T-helper 2 cell treated with Interferon-gamma antibody and Interleukin-4, amounts not matched to agents 5 μg/mL and 100 μg/mL, for 36 hours (primary cell): ENCODE measurements around the gene SPATC1L.
"Not testable (repeated sequence)": the region's sequence is repeated elsewhere in the genome, so short reads cannot be mapped to it uniquely, and the experiment has no call there.

Source experiments
- DNase-seq: peaks from one replicate; pipeline ENCODE4 v3.0.0; 2021; ENCODE audit warnings: low spot score
- H3K27ac Mint-ChIP-seq: one replicate; pipeline ENCODE4 v1.8.0; 2021; ENCODE audit warnings: mild to moderate bottlenecking, mixed read lengths
- H3K27me3 Mint-ChIP-seq: one replicate; pipeline ENCODE4 v1.8.0; 2021; ENCODE audit warnings: low read depth, mixed read lengths
- H3K36me3 Mint-ChIP-seq: one replicate; pipeline ENCODE4 v1.8.0; 2021; ENCODE audit warnings: low read depth, mixed read lengths
- H3K4me1 Mint-ChIP-seq: one replicate; pipeline ENCODE4 v1.8.0; 2021; ENCODE audit warnings: low read depth, mixed read lengths
- H3K4me3 Mint-ChIP-seq: one replicate; pipeline ENCODE4 v1.8.0; 2022; ENCODE audit warnings: mild to moderate bottlenecking, moderate library complexity, mixed read lengths
- H3K9me3 Mint-ChIP-seq: one replicate; pipeline ENCODE4 v1.8.0; 2021; ENCODE audit warnings: mixed read lengths

SPATC1L gene

GRCh38 chr21:46210378-46211136 lies 26.3 kb upstream of the SPATC1L start:
- H3K27ac Mint-ChIP-seq = no peak overlapping the region
- H3K4me3 Mint-ChIP-seq = no peak overlapping the region
- H3K27me3 Mint-ChIP-seq = no peaks in the 10 kb centered on the region
- DNase-seq = no peak
- no peaks in the 10 kb centered on the region for H3K9me3 Mint-ChIP-seq
- peaks cover 2% of the 10 kb centered on the region for H3K36me3 Mint-ChIP-seq
- H3K4me1 Mint-ChIP-seq = no peaks in the 10 kb centered on the region

DNA sequence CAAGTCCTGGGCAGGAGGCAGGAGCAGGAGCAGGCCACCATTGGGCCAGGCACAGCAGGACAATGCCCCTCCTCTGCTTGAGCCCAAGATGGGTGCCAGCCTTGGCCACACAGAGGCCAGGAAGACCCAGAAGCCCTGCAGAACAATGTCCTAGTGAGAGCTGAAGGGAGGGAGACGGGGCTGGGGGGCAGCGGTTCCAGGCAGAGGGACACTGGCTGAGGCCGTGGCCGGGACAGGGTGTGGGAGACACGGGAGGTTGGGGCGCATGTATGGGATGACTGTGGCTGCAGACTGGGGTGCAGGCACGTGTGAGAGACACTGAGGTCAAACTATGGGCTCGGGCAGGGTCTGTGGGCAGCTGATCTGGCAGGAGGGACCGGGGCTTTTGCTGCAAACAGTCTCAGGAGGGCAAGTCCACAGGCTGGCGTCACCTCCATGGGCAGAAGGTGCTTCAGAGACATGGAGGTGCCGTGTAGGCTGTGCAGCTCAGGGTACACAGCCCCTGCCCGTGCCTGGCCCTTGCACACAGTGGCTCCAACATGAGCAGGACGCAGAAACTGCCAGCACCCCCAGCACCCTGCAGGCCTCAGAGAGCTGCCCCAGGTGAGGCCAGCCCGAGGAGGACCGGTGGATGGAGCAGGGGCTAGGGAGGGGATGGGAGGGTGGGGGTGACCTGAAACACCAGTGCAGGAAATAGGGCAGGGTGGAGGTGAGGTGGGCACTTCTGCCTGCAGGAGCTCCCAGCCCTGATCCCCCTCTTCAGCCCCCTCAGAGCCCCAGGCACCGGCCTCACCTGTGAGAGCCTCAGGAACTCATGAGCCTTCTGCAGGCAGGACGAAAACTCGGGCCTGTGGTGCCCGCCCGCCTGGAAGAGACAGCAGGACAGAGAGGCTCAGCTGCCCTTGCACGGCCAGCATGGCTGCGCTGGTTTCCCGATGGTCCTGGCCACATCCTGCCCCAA lies 24.8 kb upstream of the SPATC1L start:
- H3K4me3 Mint-ChIP-seq = no peak overlapping the region

GRCh38 chr21:46207920-46208591 lies 23.8 kb upstream of the SPATC1L start:
- H3K27ac Mint-ChIP-seq = no peak overlapping the region
- H3K4me1 Mint-ChIP-seq = no peaks in the 10 kb centered on the region
- H3K36me3 Mint-ChIP-seq = peaks cover 10% of the 10 kb centered on the region
- no peak for DNase-seq
- no peak overlapping the region for H3K4me3 Mint-ChIP-seq
- no peaks in the 10 kb centered on the region for H3K9me3 Mint-ChIP-seq
- H3K27me3 Mint-ChIP-seq = no peaks in the 10 kb centered on the region

More for the DNA sequence above, 24.8 kb upstream of the SPATC1L start:
- Mint-ChIP-seq H3K9me3 (no peaks in the 10 kb centered on the region), H3K27me3 (no peaks in the 10 kb centered on the region), H3K36me3 (peaks cover 5% of the 10 kb centered on the region), H3K27ac (no peak overlapping the region), H3K4me1 (no peaks in the 10 kb centered on the region)
- DNase-seq = no peak

- Mint-ChIP-seq H3K9me3 (no peaks in the 10 kb centered on the region), H3K27me3 (no peaks in the 10 kb centered on the region), H3K4me3 (no peak overlapping the region), H3K4me1 (no peaks in the 10 kb centered on the region), H3K27ac (no peak overlapping the region), H3K36me3 (peaks cover 13% of the 10 kb centered on the region)
- no peak for DNase-seq
These were observed 23.0 kb upstream of the SPATC1L start for GRCh38 chr21:46207006-46207919.

DNA sequence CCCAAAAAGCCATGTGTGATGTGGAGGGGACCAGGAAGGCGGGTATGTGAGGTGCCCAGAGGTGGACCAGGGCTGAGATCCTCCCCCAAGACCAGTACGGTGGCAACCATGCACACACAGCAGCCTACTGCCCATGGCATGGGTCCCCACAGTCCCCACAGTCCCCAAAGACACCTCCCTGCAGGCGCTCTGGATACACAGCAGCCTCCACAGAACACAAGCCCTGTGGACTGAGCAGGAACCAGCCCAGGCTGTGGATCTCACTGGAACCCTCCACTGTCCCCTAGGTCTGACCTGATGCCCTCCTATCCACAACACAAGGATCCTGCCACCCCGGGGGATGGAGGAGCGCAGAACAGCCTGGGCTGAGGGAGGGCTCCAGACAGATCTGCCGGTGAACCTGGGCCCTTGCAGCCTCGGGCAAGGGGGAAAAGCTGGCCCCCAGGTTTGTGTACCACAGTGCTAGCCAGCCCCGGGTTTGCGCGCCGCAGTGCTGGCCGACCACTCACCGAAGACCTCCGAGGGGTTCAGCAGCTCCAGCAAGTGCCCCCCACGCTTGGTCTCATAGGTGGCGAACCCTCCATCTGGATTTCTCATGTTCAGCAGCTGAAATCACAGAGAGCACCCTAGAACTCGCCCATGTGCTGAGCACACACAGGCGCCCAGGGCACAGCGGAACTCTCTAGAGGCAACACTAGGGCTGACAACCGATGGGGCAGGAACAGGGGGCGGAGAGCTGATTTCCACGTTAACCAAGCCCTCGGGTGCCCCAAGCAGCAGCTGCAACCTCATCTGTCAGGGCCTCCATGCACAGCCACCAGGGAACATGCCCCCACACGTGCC lies 22.1 kb upstream of the SPATC1L start:
- DNase-seq = no peak

GRCh38 chr21:46205766-46206162 lies 21.5 kb upstream of the SPATC1L start:
- no peak overlapping the region for H3K4me3 Mint-ChIP-seq
- no peak for DNase-seq
- no peak overlapping the region for H3K27ac Mint-ChIP-seq
- H3K9me3 Mint-ChIP-seq = no peaks in the 10 kb centered on the region
- no peaks in the 10 kb centered on the region for H3K27me3 Mint-ChIP-seq
- peaks cover 14% of the 10 kb centered on the region for H3K36me3 Mint-ChIP-seq
- no peaks in the 10 kb centered on the region for H3K4me1 Mint-ChIP-seq

More for the DNA sequence above, 22.1 kb upstream of the SPATC1L start:
- Mint-ChIP-seq H3K4me3 (no peak overlapping the region), H3K9me3 (no peaks in the 10 kb centered on the region), H3K36me3 (peaks cover 13% of the 10 kb centered on the region), H3K27ac (no peak overlapping the region), H3K27me3 (no peaks in the 10 kb centered on the region), H3K4me1 (no peaks in the 10 kb centered on the region)

DNA sequence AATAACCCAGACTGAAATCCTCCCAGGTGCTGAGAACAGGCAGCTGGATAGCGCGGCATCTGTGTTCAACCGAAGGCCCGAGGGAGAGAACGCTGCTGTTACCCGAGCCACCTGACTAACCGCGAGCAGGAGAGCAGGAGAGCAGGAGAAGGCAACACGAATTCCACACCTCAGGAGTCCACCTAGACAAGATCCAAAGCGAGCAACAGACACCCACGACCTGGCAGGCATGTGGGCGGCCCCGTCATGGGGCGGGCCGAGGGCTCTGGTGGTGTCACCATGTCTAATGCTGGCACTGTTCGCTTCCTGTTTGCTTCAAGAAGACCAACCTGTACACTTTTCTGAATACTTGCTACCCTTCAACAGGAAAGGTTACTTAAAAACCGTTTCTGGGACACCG lies 20.9 kb upstream of the SPATC1L start:
- DNase-seq = no peak
- H3K9me3 Mint-ChIP-seq = no peaks in the 10 kb centered on the region
- no peaks in the 10 kb centered on the region for H3K27me3 Mint-ChIP-seq
- no peaks in the 10 kb centered on the region for H3K4me1 Mint-ChIP-seq
- H3K4me3 Mint-ChIP-seq = no peak overlapping the region
- H3K36me3 Mint-ChIP-seq = peaks cover 19% of the 10 kb centered on the region
- H3K27ac Mint-ChIP-seq = no peak overlapping the region

DNA sequence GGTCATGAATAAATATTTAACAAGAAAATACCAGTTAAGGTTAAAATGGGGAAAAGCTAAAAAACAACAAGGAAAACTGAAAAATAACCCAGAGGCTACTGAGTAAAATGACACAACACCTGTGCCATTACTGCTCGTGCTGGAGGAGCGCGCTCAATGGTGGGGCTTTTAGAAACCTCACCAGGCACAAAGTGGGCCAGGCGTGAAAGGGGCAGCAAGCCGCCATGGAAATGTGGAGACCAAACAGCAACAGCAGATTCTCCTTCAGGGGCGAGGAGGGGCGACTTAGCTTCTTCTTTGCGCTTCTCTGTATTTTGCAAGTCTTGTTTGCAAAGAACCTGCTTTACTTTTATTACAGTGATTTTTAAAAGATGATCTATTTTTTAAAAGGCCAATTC lies 18.9 kb upstream of the SPATC1L start:
- H3K27ac Mint-ChIP-seq = no peak overlapping the region
- no peaks in the 10 kb centered on the region for H3K4me1 Mint-ChIP-seq
- no peak overlapping the region for H3K4me3 Mint-ChIP-seq
- DNase-seq = no peak
- peaks cover 35% of the 10 kb centered on the region for H3K36me3 Mint-ChIP-seq
- no peaks in the 10 kb centered on the region for H3K9me3 Mint-ChIP-seq
- no peaks in the 10 kb centered on the region for H3K27me3 Mint-ChIP-seq

- Mint-ChIP-seq H3K9me3 (no peaks in the 10 kb centered on the region), H3K27me3 (no peaks in the 10 kb centered on the region), H3K27ac (no peak overlapping the region), H3K36me3 (peaks cover 35% of the 10 kb centered on the region), H3K4me3 (no peak overlapping the region), H3K4me1 (no peaks in the 10 kb centered on the region)
- DNase-seq = no peak
These were observed 18.4 kb upstream of the SPATC1L start for GRCh38 chr21:46202592-46203202.

GRCh38 chr21:46200877-46201803 lies 16.9 kb upstream of the SPATC1L start:
- DNase-seq, H3K27ac Mint-ChIP-seq, H3K27me3 Mint-ChIP-seq, H3K4me3 Mint-ChIP-seq, H3K9me3 Mint-ChIP-seq, H3K4me1 Mint-ChIP-seq: not testable (repeated sequence)
- peaks cover 42% of the 10 kb centered on the region for H3K36me3 Mint-ChIP-seq

DNA sequence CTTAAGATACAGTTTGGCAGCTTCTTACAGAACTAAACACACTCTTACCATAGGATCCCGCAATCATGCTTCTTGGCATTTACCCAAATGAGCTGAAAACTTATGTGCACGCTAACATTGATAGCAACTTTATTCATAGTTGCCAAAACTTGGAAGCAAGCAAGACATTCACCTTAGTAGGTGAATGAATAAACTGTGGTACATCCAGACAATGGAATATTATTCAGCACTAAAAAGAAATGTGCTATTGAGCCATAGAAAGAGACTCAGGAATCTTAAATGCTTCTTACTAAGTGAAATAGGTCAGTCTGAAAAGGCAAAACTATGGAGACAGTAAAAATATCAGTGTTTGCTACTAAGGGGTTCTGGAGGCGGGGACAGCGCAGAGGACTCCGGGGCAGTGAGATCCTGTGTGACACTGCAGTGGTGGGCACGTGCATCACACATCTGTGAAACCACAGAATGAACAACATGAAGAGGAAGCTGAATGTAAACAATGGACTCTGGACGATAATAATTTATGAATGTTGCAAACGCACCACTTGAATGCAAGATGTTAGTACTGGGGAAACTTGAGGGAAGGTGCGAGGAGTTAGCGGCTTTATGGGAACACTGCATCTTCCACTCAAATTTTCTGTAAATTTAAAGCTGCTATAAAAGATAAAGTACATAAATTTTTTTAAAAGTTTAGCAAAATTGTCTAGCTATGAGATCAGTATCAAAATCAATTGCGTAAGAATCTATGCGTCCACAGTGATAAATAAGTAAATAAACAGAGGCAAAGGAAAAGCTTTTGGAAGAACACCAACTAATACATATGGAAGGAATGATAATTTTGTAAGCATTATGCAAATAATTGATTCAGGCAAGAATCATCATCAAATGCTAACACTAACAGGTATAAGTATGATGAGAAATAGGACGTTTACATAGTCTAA lies 15.4 kb upstream of the SPATC1L start:
- no peaks in the 10 kb centered on the region for H3K27me3 Mint-ChIP-seq
- no peak overlapping the region for H3K27ac Mint-ChIP-seq
- no peak overlapping the region for H3K4me3 Mint-ChIP-seq
- H3K36me3 Mint-ChIP-seq = peaks cover 43% of the 10 kb centered on the region
- no peaks in the 10 kb centered on the region for H3K9me3 Mint-ChIP-seq
- H3K4me1 Mint-ChIP-seq = no peaks in the 10 kb centered on the region
- no peak for DNase-seq
